ENCODE data around the gene LRRC28.

LRRC28 gene

DNA sequence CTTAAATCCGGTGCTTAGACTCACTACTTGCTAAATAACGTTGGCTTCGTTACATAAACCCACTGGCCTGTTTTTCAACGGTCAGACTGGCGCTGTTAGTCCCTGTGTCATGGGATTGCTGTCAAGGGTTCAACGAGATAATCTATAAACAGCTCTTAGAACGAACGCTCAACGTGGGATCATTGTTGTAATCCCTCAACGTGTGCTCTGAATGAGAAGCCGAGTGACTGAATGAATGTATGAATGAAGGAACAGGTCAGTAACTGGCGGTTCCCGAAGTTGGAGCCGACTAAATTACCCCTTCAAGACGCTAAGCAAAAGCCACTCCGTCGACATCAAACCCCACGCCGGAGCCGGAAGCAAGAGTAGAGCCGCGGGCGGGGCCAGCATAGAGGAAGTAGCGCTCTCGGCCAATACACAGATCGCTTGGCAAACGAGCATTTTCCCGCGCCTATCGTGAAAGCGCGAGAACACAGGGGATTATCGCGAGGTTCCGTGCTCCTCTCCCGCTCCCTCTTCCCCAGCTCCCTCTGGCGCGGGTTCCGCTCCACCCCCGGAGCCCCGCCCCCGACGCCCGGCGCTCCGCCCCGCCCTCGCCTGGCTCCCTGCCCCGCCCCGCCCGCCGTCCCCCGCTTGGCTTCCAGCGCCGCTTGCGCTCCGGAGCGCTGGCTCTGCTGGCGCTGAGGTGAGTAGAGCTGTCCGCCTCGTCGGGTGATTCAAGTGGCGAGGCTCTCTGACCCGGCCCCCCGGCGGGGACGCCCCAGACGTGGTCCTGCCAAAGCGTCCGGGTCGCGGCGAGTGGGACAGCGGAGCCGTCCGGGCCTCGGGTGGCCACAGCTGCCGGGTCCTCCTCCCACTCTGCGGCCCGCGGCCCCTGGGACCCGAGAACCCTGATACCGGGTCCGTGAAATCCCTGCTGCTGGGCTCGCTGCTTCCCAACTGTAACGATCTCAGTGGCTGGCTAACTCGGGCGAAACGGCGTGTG lies at the start of gene LRRC28:
TSS of gene LRRC28 (plus strand) at position 625 of the 985 bp plus-strand sequence. CDS start 4,477 bp downstream, outside the sequence.
- H3K9ac ChIP-seq (ENCODE audit: low read depth, low read length): peak within 1 kb of the TSS; percentile 73
- peak within 1 kb of the TSS; percentile 90 for H3K4me3 ChIP-seq (ENCODE audit: low read depth, low read length)
- H3K27ac ChIP-seq (ENCODE audit: low read depth, low read length): peak within 1 kb of the TSS; percentile 92
- peaks cover 7% of the 10 kb centered on the region; the same call in 1 of the 2 replicates for H3K4me1 ChIP-seq (ENCODE audit: control insufficient read depth, insufficient read depth, low read length)
- H3K36me3 ChIP-seq (ENCODE audit: control insufficient read depth, insufficient read depth, low read length): no peaks in the 10 kb centered on the region
- no peaks in the 10 kb centered on the region for H3K9me3 ChIP-seq (ENCODE audit: control insufficient read depth, insufficient read depth, low read length)
- H3K27me3 ChIP-seq (ENCODE audit: control insufficient read depth, insufficient read depth, low read length): no peaks in the 10 kb centered on the region

DNA sequence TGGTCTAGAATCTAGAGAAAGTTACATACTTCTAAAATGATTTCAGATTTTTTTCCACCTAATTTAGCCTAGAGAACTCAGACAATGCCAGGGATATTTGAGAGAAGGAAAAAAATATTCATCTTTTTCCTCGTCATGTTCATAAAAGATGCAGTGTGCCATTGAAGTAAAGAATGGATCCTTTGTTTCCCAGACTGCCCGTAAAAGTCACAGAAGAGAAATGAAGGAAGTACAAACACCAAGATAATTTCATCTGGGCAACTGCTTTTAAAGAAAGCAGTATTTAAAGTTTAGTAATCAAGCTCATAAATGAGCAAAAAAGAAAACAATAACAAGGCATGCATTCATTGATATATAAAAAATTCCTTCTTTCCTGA lies 49.1 kb upstream of the LRRC28 start:
- H3K9ac ChIP-seq (ENCODE audit: low read depth, low read length): no peak overlapping the region
- H3K9me3 ChIP-seq (ENCODE audit: control insufficient read depth, insufficient read depth, low read length): no peaks in the 10 kb centered on the region
- no peak overlapping the region for H3K4me3 ChIP-seq (ENCODE audit: low read depth, low read length)
- peaks cover 8% of the 10 kb centered on the region for H3K36me3 ChIP-seq (ENCODE audit: control insufficient read depth, insufficient read depth, low read length)
- no peaks in the 10 kb centered on the region for H3K27me3 ChIP-seq (ENCODE audit: control insufficient read depth, insufficient read depth, low read length)
- H3K4me1 ChIP-seq (ENCODE audit: control insufficient read depth, insufficient read depth, low read length): no peaks in the 10 kb centered on the region
- H3K27ac ChIP-seq (ENCODE audit: low read depth, low read length): no peak overlapping the region

DNA sequence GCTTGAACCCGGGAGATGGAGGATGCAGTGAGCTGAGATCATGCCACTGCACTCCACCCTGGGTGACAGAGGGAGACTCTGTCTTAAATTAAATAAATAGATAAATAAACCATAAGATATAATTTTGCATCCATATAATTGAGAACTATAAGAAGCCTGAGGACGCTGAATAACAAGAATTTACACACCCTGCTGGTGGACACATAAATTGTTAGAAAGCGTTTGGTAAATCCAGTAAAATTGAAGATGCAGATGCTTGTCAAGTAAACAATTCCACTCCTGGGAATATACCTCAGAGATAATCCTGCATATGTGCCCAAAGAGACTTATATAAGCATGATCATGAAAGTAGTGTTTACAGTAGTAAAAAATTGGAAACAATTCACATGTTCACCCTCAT lies 43.6 kb upstream of the LRRC28 start:
- Histone ChIP-seq H3K9me3 (ENCODE audit: control insufficient read depth, insufficient read depth, low read length) (no peaks in the 10 kb centered on the region), H3K9ac (ENCODE audit: low read depth, low read length) (no peak overlapping the region), H3K27ac (ENCODE audit: low read depth, low read length) (no peak overlapping the region), H3K4me3 (ENCODE audit: low read depth, low read length) (no peak overlapping the region), H3K36me3 (ENCODE audit: control insufficient read depth, insufficient read depth, low read length) (no peaks in the 10 kb centered on the region), H3K27me3 (ENCODE audit: control insufficient read depth, insufficient read depth, low read length) (no peaks in the 10 kb centered on the region), H3K4me1 (ENCODE audit: control insufficient read depth, insufficient read depth, low read length) (no peaks in the 10 kb centered on the region)

DNA sequence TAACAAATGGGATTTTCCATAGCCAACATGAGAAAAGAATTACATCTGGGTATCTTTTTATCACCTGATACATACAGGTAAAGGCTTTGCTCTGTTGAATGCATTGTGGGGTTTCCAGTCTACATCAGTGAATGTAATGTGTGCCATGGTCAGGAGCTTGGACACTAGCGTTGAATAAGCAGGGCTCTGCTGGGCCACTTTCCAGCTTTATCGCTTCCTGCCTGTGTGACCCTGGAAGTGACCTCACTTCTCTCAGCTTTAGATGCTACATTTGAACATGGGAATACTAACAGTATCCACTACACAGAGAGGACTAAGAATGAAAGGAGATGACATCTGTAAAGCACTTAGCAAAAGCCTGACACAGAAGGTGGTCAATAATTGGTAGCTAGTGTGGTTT lies 42.0 kb upstream of the LRRC28 start:
- Histone ChIP-seq H3K4me3 (ENCODE audit: low read depth, low read length) (no peak overlapping the region), H3K9me3 (ENCODE audit: control insufficient read depth, insufficient read depth, low read length) (no peaks in the 10 kb centered on the region), H3K27me3 (ENCODE audit: control insufficient read depth, insufficient read depth, low read length) (no peaks in the 10 kb centered on the region), H3K4me1 (ENCODE audit: control insufficient read depth, insufficient read depth, low read length) (no peaks in the 10 kb centered on the region), H3K27ac (ENCODE audit: low read depth, low read length) (no peak overlapping the region), H3K9ac (ENCODE audit: low read depth, low read length) (no peak overlapping the region), H3K36me3 (ENCODE audit: control insufficient read depth, insufficient read depth, low read length) (no peaks in the 10 kb centered on the region)

DNA sequence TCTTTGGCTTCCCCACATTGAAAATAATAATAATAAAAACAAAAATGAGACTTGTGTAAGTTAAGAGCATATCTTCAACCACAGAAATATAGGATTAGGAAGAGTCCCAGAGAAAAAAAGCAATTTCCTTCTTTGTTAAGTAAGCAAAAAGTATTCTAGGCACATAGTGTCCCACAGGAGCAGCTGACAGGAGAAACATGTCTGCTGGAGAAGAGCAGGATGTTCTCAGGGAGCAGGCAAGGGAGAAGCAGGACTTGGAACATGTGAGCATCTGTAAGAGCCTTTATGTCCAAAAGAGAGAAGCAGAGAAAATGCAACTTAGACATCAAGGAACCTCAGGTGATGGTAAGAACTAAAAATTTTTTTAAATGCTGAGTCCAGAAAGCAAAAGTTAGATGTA lies 40.9 kb upstream of the LRRC28 start:
- no peak overlapping the region for H3K9ac ChIP-seq (ENCODE audit: low read depth, low read length)
- H3K27me3 ChIP-seq (ENCODE audit: control insufficient read depth, insufficient read depth, low read length): no peaks in the 10 kb centered on the region
- peaks cover 3% of the 10 kb centered on the region for H3K36me3 ChIP-seq (ENCODE audit: control insufficient read depth, insufficient read depth, low read length)
- no peaks in the 10 kb centered on the region for H3K4me1 ChIP-seq (ENCODE audit: control insufficient read depth, insufficient read depth, low read length)
- no peaks in the 10 kb centered on the region for H3K9me3 ChIP-seq (ENCODE audit: control insufficient read depth, insufficient read depth, low read length)
- H3K27ac ChIP-seq (ENCODE audit: low read depth, low read length): no peak overlapping the region
- H3K4me3 ChIP-seq (ENCODE audit: low read depth, low read length): no peak overlapping the region

DNA sequence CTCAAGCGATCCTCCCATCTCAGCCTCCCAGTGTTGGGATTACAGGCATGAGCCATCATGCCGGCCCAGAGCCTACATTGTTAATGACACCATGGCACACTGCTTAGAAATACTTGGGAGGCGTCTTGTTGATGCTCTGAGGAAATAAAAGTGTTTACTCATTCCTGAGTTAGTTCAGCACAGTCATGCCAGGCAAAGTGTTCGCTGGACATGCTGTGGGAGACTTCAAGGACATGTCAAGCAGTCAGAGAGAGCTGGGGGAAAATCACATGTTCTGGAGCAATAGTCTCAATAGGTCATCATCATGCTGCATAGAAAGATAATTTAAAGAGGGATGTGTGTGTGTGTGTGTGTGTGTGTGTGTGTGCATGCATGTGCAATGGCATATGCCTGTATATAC lies 39.4 kb upstream of the LRRC28 start:
- Histone ChIP-seq H3K4me3 (ENCODE audit: low read depth, low read length) (no peak overlapping the region), H3K4me1 (ENCODE audit: control insufficient read depth, insufficient read depth, low read length) (no peaks in the 10 kb centered on the region), H3K27ac (ENCODE audit: low read depth, low read length) (no peak overlapping the region), H3K9ac (ENCODE audit: low read depth, low read length) (no peak overlapping the region), H3K36me3 (ENCODE audit: control insufficient read depth, insufficient read depth, low read length) (peaks cover 5% of the 10 kb centered on the region), H3K9me3 (ENCODE audit: control insufficient read depth, insufficient read depth, low read length) (no peaks in the 10 kb centered on the region), H3K27me3 (ENCODE audit: control insufficient read depth, insufficient read depth, low read length) (no peaks in the 10 kb centered on the region)

DNA sequence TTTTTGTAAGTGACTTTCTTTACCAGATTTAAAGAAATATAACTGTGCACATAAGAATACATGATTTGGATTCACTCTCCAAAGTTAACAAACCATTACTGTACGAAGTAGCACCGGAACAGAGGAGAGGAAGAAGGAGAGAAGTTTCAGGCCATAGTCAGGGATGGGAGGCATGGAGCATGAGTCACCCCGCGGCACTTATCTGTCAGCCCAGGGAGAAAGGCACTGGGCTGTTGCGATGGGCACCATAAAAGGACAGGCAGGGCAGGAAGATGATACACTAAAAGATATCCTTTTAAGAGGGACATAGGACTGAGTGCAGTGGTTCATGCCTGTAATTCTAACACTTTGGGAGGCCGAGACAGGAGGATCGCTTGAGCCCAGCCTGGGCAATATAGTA lies 38.9 kb upstream of the LRRC28 start:
- no peaks in the 10 kb centered on the region for H3K9me3 ChIP-seq (ENCODE audit: control insufficient read depth, insufficient read depth, low read length)
- H3K4me1 ChIP-seq (ENCODE audit: control insufficient read depth, insufficient read depth, low read length): no peaks in the 10 kb centered on the region
- H3K9ac ChIP-seq (ENCODE audit: low read depth, low read length): no peak overlapping the region
- H3K27ac ChIP-seq (ENCODE audit: low read depth, low read length): no peak overlapping the region
- H3K27me3 ChIP-seq (ENCODE audit: control insufficient read depth, insufficient read depth, low read length): no peaks in the 10 kb centered on the region
- no peak overlapping the region for H3K4me3 ChIP-seq (ENCODE audit: low read depth, low read length)
- H3K36me3 ChIP-seq (ENCODE audit: control insufficient read depth, insufficient read depth, low read length): peaks cover 5% of the 10 kb centered on the region

DNA sequence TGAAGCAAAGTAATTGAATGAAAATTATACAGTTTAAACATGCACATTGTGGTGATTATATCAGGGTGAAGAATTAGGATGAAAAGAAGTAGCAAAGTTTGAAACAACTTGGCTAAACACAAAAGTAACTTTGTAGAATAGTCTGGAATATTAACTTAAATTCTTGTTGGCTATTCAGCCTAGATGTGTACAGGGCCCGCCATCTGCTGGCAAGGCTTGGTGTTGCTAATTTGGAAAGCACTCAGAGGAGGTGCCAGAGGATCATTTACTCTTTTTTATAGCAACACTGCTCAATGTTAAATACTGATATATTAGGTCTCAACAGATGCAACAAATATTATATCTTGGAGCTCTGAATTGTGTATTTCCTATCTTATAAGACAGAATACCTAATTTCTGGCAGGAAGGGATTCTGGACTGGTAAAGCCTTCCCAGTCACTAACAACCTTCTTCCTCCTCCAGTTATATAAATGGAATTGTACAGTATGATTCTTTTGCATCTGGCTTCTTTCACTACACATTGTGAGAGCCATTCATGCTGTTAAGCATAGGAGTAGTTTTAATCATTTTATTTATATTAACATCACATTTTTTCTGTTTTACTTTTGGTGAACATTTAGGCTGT lies 38.0 kb upstream of the LRRC28 start:
- Histone ChIP-seq H3K4me1 (ENCODE audit: control insufficient read depth, insufficient read depth, low read length) (no peaks in the 10 kb centered on the region), H3K4me3 (ENCODE audit: low read depth, low read length) (no peak overlapping the region), H3K27me3 (ENCODE audit: control insufficient read depth, insufficient read depth, low read length) (no peaks in the 10 kb centered on the region), H3K27ac (ENCODE audit: low read depth, low read length) (no peak overlapping the region), H3K36me3 (ENCODE audit: control insufficient read depth, insufficient read depth, low read length) (peaks cover 14% of the 10 kb centered on the region), H3K9me3 (ENCODE audit: control insufficient read depth, insufficient read depth, low read length) (no peaks in the 10 kb centered on the region), H3K9ac (ENCODE audit: low read depth, low read length) (no peak overlapping the region)

DNA sequence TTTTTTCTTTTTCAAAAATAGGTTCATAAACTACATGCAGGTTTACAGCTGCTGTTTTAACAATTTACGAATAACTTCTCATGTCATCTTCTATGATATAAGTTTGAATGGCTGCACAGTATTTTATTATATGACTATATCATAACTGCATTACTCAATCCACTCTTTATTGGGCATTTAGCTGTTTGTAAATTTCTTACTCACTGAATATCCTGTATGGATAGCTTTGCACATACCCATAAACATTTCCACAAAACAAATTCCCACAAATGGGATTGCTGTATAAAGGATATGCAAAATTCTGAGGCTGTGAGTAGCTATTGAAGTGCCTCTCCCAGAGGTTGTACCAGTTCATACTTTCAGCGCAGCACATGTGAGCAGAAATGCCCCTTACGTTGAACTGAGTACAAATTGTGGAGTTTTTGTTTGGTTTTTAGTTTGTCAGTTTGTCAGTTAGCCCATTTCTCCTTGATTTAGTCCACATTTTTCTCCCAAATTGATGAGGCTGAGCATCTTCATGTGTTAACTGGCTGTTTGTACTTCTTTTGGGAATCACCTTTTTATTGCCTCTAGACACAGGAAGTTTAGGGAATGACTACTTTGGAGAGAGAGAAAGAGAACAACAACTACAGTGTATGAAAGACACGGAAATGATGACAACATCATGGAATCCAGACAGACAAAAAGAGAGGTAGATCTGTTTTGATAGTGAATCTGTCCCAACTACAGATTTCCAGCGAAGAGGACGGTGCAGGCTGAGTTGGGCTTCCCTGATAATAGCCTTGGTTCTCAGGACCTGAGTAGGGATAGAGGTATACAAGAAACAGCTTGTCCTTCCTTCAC lies 26.7 kb upstream of the LRRC28 start:
- no peaks in the 10 kb centered on the region for H3K27me3 ChIP-seq (ENCODE audit: control insufficient read depth, insufficient read depth, low read length)
- no peaks in the 10 kb centered on the region for H3K9me3 ChIP-seq (ENCODE audit: control insufficient read depth, insufficient read depth, low read length)
- H3K9ac ChIP-seq (ENCODE audit: low read depth, low read length): no peak overlapping the region
- no peak overlapping the region for H3K27ac ChIP-seq (ENCODE audit: low read depth, low read length)
- H3K36me3 ChIP-seq (ENCODE audit: control insufficient read depth, insufficient read depth, low read length): peaks cover 41% of the 10 kb centered on the region
- H3K4me1 ChIP-seq (ENCODE audit: control insufficient read depth, insufficient read depth, low read length): no peaks in the 10 kb centered on the region
- no peak overlapping the region for H3K4me3 ChIP-seq (ENCODE audit: low read depth, low read length)

DNA sequence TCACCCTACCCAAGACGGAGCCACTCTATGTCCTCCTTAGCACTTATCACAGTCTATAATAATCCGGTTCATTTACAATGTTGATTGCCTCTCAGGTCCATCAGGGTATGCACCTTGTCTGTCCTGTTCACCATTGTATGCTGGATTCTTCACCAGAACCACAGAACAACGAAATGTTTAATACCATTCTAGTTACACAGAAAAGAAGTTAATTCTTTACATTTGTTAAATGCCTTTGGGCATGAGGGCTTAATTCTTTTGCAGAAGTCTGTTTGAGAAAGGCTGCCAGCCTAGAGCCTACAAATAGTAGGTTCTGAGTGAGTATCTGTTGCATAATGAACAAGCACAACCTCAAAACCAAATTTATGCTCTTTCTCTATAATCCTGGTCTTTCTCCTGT lies 24.5 kb upstream of the LRRC28 start:
- Histone ChIP-seq H3K27me3 (ENCODE audit: control insufficient read depth, insufficient read depth, low read length) (no peaks in the 10 kb centered on the region), H3K36me3 (ENCODE audit: control insufficient read depth, insufficient read depth, low read length) (peaks cover 27% of the 10 kb centered on the region), H3K4me3 (ENCODE audit: low read depth, low read length) (no peak overlapping the region), H3K9me3 (ENCODE audit: control insufficient read depth, insufficient read depth, low read length) (no peaks in the 10 kb centered on the region), H3K9ac (ENCODE audit: low read depth, low read length) (no peak overlapping the region), H3K4me1 (ENCODE audit: control insufficient read depth, insufficient read depth, low read length) (no peaks in the 10 kb centered on the region), H3K27ac (ENCODE audit: low read depth, low read length) (no peak overlapping the region)

Measured in HUES48 (cell line).